WTC11 (cell line): ENCODE data around the gene CCSER1. TPM values are rescaled to one million over a fixed set of nuclear protein-coding genes. Genes with fewer than 3 reads are reported as not detected.

ENCODE experiments used
- ATAC-seq: fragments of 200-7000 bp; cut with Tn5 transposase; 2 replicates; pipeline ENCODE4 v1.10.0; 2021; ENCODE audit warnings: mild to moderate bottlenecking, moderate library complexity
- CTCF ChIA-PET: fragments of 300-600 bp; sonication (Branson Sonifier 250); formaldehyde crosslinking; loops from one replicate; lab custom pipeline; 2021; ENCODE audit warnings: antibody characterized with exemption; lab: Charles Lee
- POLR2A ChIA-PET: fragments of 350-600 bp; sonication (Branson Sonifier 250); formaldehyde crosslinking; loops from one replicate; lab custom pipeline; 2021; ENCODE audit warnings: antibody characterized with exemption; lab: Charles Lee
- DNase-seq: peaks from one replicate; pipeline ENCODE4 v3.0.0; 2021; ENCODE audit warnings: low spot score
- H3K27ac Mint-ChIP-seq: 2 replicates; pipeline ENCODE4 v1.8.0; 2021; ENCODE audit warnings: mixed read lengths
- H3K27me3 Mint-ChIP-seq: 2 replicates; pipeline ENCODE4 v1.8.0; 2021; ENCODE audit warnings: low read depth, mild to moderate bottlenecking, moderate library complexity, mixed read lengths
- H3K36me3 Mint-ChIP-seq: 2 replicates; pipeline ENCODE4 v1.8.0; 2021; ENCODE audit warnings: mixed read lengths
- H3K4me1 Mint-ChIP-seq: 2 replicates; pipeline ENCODE4 v1.8.0; 2022; ENCODE audit warnings: mixed read lengths
- H3K4me3 Mint-ChIP-seq: 2 replicates; pipeline ENCODE4 v1.8.0; 2021; ENCODE audit warnings: mild to moderate bottlenecking, moderate library complexity, mixed read lengths
- H3K9me3 Mint-ChIP-seq: 2 replicates; pipeline ENCODE4 v1.8.0; 2021; ENCODE audit warnings: mixed read lengths
- CBFB ChIP-seq: sonication (generic); formaldehyde crosslinking; IDR thresholded peaks from 2 replicates; pipeline ENCODE4 v1.8.1; 2022; ENCODE audit warnings: mild to moderate bottlenecking, low read depth, missing genetic modification reagents
- ELF4 ChIP-seq: sonication (generic); formaldehyde crosslinking; IDR thresholded peaks from 2 replicates; pipeline ENCODE4 v1.8.1; 2022; ENCODE audit warnings: low read depth, mild to moderate bottlenecking, moderate library complexity, missing genetic modification reagents
- EMX1 ChIP-seq: fragments of 250-450 bp; sonication (Bioruptor Pico); IDR thresholded peaks from 2 replicates; pipeline ENCODE4 v1.8.0; 2021; ENCODE audit warnings: mild to moderate bottlenecking
- FOXJ3 ChIP-seq: sonication (generic); formaldehyde crosslinking; IDR thresholded peaks from 2 replicates; pipeline ENCODE4 v1.9.0; 2021; ENCODE audit warnings: missing genetic modification reagents, mild to moderate bottlenecking, borderline replicate concordance
- GTF2I ChIP-seq: fragments of 250-450 bp; sonication (Bioruptor Pico); conservative IDR thresholded peaks from 2 replicates; pipeline ENCODE4 v1.4.0; 2021; ENCODE audit warnings: mild to moderate bottlenecking
- KAT7 ChIP-seq: sonication (generic); formaldehyde crosslinking; IDR thresholded peaks from 2 replicates; pipeline ENCODE4 v1.8.1; 2023; ENCODE audit warnings: missing genetic modification reagents, mild to moderate bottlenecking, borderline replicate concordance
- MYBL2 ChIP-seq: sonication (generic); formaldehyde crosslinking; IDR thresholded peaks from 2 replicates; pipeline ENCODE4 v1.8.1; 2023; ENCODE audit warnings: mild to moderate bottlenecking, moderate library complexity, missing genetic modification reagents
- NFE2L1 ChIP-seq: sonication (generic); formaldehyde crosslinking; IDR thresholded peaks from 2 replicates; pipeline ENCODE4 v1.8.1; 2023; ENCODE audit warnings: missing genetic modification reagents
- NR3C1 ChIP-seq: sonication (generic); formaldehyde crosslinking; conservative IDR thresholded peaks from 2 replicates; pipeline ENCODE4 v1.8.1; 2023; ENCODE audit warnings: low read depth, mild to moderate bottlenecking, missing genetic modification reagents
- RELA ChIP-seq: sonication (generic); formaldehyde crosslinking; IDR thresholded peaks from 2 replicates; pipeline ENCODE4 v1.8.1; 2022; ENCODE audit warnings: missing genetic modification reagents, mild to moderate bottlenecking, borderline replicate concordance
- TEAD4 ChIP-seq: sonication (generic); formaldehyde crosslinking; IDR thresholded peaks from 2 replicates; pipeline ENCODE4 v1.8.0; 2022; ENCODE audit warnings: mild to moderate bottlenecking, missing genetic modification reagents
- ZMAT4 ChIP-seq: fragments of 250-450 bp; sonication (Bioruptor Pico); IDR thresholded peaks from 2 replicates; pipeline ENCODE4 v1.9.0; 2021; ENCODE audit warnings: mild to moderate bottlenecking
- ZNF219 ChIP-seq: sonication (generic); formaldehyde crosslinking; IDR thresholded peaks from 2 replicates; pipeline ENCODE4 v1.8.0; 2023; ENCODE audit warnings: missing genetic modification reagents, mild to moderate bottlenecking, borderline replicate concordance
- ZNF423 ChIP-seq: fragments of 250-450 bp; sonication (Bioruptor Pico); IDR thresholded peaks from 2 replicates; pipeline ENCODE4 v2.1.2; 2022; ENCODE audit warnings: mild to moderate bottlenecking, moderate library complexity
- ZNF425 ChIP-seq: fragments of 250-450 bp; sonication (Bioruptor Pico); conservative IDR thresholded peaks from 2 replicates; pipeline ENCODE4 v1.9.0; 2021; ENCODE audit warnings: mild to moderate bottlenecking
- ZNF512 ChIP-seq: sonication (generic); formaldehyde crosslinking; IDR thresholded peaks from 2 replicates; pipeline ENCODE4 v1.8.1; 2022; ENCODE audit warnings: missing genetic modification reagents, borderline replicate concordance
- total RNA-seq: library from RNA; stranded (reverse); gene quantifications from 3 replicates; pipeline ENCODE4 v1.2.3, GENCODE V29; 2021
- TF ChIP-seq, protein P1 (sequence below): fragments of 250-450 bp; sonication (Bioruptor Pico); IDR thresholded peaks from 2 replicates; pipeline ENCODE4 v2.1.2; 2022; ENCODE audit warnings: mild to moderate bottlenecking, moderate library complexity
- TF ChIP-seq, protein P2 (sequence below): sonication (generic); formaldehyde crosslinking; IDR thresholded peaks from 2 replicates; pipeline ENCODE4 v1.8.1; 2022; ENCODE audit warnings: mild to moderate bottlenecking, moderate library complexity, missing genetic modification reagents

CCSER1 gene
- total RNA-seq, 1 experiment from 2014 or later: 0.87 TPM

- no peak overlapping the region for H3K27ac Mint-ChIP-seq
- CTCF ChIA-PET: no interaction called here
- ATAC-seq: no peak
- H3K36me3 Mint-ChIP-seq: no peaks in the 10 kb centered on the region
- TF ChIP-seq, protein P1, sequence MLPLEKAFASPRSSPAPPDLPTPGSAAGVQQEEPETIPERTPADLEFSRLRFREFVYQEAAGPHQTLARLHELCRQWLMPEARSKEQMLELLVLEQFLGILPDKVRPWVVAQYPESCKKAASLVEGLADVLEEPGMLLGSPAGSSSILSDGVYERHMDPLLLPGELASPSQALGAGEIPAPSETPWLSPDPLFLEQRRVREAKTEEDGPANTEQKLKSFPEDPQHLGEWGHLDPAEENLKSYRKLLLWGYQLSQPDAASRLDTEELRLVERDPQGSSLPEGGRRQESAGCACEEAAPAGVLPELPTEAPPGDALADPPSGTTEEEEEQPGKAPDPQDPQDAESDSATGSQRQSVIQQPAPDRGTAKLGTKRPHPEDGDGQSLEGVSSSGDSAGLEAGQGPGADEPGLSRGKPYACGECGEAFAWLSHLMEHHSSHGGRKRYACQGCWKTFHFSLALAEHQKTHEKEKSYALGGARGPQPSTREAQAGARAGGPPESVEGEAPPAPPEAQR (CRISPR knock-in tag): no peak
- no peak for TF ChIP-seq ZMAT4
- TF ChIP-seq EMX1 (CRISPR knock-in tag): no peak
- H3K4me3 Mint-ChIP-seq: no peak overlapping the region
- no peak for DNase-seq
- H3K27me3 Mint-ChIP-seq: no peaks in the 10 kb centered on the region
- H3K4me1 Mint-ChIP-seq: no peaks in the 10 kb centered on the region
- POLR2A ChIA-PET: no interaction called here
- H3K9me3 Mint-ChIP-seq: no peaks in the 10 kb centered on the region
Observed at GRCh38 chr4:90438522-90438921, 311.3 kb downstream of the CCSER1 start.

DNA sequence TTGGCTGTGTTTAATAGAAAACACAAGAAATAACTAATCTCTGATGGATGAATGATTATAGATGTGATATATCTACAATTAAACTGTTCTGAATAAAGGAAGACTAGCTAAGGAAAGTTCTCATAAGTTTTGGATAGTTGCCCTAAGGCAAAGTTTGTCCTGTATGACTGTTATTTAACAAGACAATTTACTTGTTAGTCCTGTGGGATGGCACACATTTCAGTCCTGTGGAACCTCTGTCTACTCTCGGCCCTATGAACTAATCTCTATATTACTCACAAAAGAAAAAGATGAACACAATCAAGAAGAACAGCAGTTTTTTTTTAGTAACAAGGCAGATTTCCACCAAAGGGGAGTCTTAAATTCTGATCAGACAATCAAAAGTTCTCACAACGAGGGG lies 314.6 kb downstream of the CCSER1 start:
- POLR2A ChIA-PET: no interaction called here
- no peaks in the 10 kb centered on the region for H3K4me1 Mint-ChIP-seq
- no peak for DNase-seq
- no peaks in the 10 kb centered on the region for H3K36me3 Mint-ChIP-seq
- no peak for TF ChIP-seq ELF4 (CRISPR knock-in tag)
- no peak for TF ChIP-seq EMX1 (CRISPR knock-in tag)
- no peak for TF ChIP-seq CBFB (CRISPR knock-in tag)
- TF ChIP-seq ZNF425: no peak
- no peak for ATAC-seq
- no peak overlapping the region for H3K4me3 Mint-ChIP-seq
- H3K9me3 Mint-ChIP-seq: no peaks in the 10 kb centered on the region
- CTCF ChIA-PET: no interaction called here
- no peaks in the 10 kb centered on the region for H3K27me3 Mint-ChIP-seq
- H3K27ac Mint-ChIP-seq: no peak overlapping the region

DNA sequence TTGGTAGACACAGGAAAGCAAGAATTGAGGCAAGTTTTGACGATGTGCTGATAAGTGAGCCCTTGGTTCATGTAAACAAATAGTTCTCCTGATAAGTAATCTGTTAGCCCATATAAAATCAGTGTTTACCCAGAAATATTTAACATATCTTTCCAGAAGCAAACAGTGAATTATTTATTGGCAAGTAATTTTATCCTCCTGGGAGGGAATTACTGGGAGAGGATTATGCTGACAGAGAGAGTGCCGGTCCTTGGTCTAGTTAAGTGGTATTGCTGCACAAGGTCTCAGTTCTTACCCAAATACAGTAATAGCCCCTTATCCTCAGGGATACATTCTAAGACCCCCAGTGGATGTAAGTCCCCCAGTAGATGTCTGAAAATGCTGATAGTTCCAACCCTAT lies 315.4 kb downstream of the CCSER1 start:
- POLR2A ChIA-PET: no interaction called here
- no peak for DNase-seq
- Mint-ChIP-seq H3K36me3 (no peaks in the 10 kb centered on the region), H3K27ac (no peak overlapping the region), H3K4me1 (no peaks in the 10 kb centered on the region), H3K27me3 (no peaks in the 10 kb centered on the region), H3K9me3 (no peaks in the 10 kb centered on the region), H3K4me3 (no peak overlapping the region)
- CTCF ChIA-PET: no interaction called here
- TF ChIP-seq, protein P2, sequence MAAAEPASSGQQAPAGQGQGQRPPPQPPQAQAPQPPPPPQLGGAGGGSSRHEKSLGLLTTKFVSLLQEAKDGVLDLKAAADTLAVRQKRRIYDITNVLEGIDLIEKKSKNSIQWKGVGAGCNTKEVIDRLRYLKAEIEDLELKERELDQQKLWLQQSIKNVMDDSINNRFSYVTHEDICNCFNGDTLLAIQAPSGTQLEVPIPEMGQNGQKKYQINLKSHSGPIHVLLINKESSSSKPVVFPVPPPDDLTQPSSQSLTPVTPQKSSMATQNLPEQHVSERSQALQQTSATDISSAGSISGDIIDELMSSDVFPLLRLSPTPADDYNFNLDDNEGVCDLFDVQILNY (CRISPR knock-in tag): no peak
- no peak for TF ChIP-seq KAT7 (CRISPR knock-in tag)
- TF ChIP-seq RELA (CRISPR knock-in tag): no peak
- TF ChIP-seq NFE2L1 (CRISPR knock-in tag): no peak
- no peak for TF ChIP-seq ZNF423 (CRISPR knock-in tag)
- no peak for TF ChIP-seq EMX1 (CRISPR knock-in tag)
- TF ChIP-seq MYBL2 (CRISPR knock-in tag): no peak
- TF ChIP-seq ZNF219 (CRISPR knock-in tag): no peak
- TF ChIP-seq NR3C1: no peak
- TF ChIP-seq FOXJ3 (CRISPR knock-in tag): no peak
- no peak for ATAC-seq

DNA sequence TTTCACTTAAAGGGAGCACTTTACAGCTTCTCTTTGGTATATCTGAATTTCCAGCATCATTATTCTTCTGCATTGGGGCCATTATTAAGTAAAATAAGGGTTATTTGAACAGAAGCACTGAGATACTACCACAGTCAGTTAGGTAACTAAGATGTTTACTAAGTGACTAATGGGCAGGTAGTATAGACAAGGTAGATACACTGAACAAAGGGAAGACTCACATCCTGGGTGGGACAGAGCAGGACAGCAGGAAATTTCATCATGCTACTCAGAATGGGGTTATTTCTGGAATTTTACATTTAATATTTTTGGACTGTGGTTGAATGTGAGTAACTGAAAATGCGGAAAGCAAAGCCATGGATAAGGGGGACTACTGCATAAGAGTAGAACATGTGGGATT lies 316.0 kb downstream of the CCSER1 start:
- no peak overlapping the region for H3K4me3 Mint-ChIP-seq

More for the DNA sequence above, 316.0 kb downstream of the CCSER1 start:
- ATAC-seq (no peak), DNase-seq (no peak)
- no peaks in the 10 kb centered on the region for H3K4me1 Mint-ChIP-seq
- no peak overlapping the region for H3K27ac Mint-ChIP-seq
- no peaks in the 10 kb centered on the region for H3K9me3 Mint-ChIP-seq
- H3K27me3 Mint-ChIP-seq: no peaks in the 10 kb centered on the region
- H3K36me3 Mint-ChIP-seq: no peaks in the 10 kb centered on the region
- TF ChIP-seq NFE2L1 (CRISPR knock-in tag) (no peak), TEAD4 (CRISPR knock-in tag) (no peak), RELA (CRISPR knock-in tag) (no peak), ELF4 (CRISPR knock-in tag) (no peak), ZNF512 (CRISPR knock-in tag) (no peak), GTF2I (CRISPR knock-in tag) (no peak)
- ChIA-PET CTCF (no interaction called here), POLR2A (no interaction called here)
